Renal pelvis (tissue), 4 donors: ENCODE data around the gene HAUS7. TPM values are rescaled to one million over a fixed set of nuclear protein-coding genes. Genes with fewer than 3 reads are reported as not detected.
"Not testable (repeated sequence)": the region's sequence is repeated elsewhere in the genome, so short reads cannot be mapped to it uniquely, and the experiment has no call there.

ENCODE experiments used
- DNase-seq: peaks from one replicate; pipeline ENCODE4 v3.0.0-alpha.2; 2013
- polyA plus RNA-seq, 3 donors: library from polyadenylated mRNA; unstranded; fragments of 120-200 nt; gene quantifications; one replicate each; pipeline ENCODE4 v1.2.1, GENCODE V29; 2013; ENCODE audit not compliant: insufficient read length in 3 of 3

The HAUS7 gene
- polyA plus RNA-seq, 3 donors, result 28.2 to 35.2 (median 32.1) TPM

GRCh38 chrX:153412746-153413720 is 57.3 kb downstream of the HAUS7 start:
- DNase-seq, result no peak

GRCh38 chrX:153411988-153412574 is 58.3 kb downstream of the HAUS7 start:
- no peak for DNase-seq

- no peak for DNase-seq
Observed at GRCh38 chrX:153411255-153411987, 59.0 kb downstream of the HAUS7 start, which contains the start of gene ZFP92. ZFP92 (plus strand) TSS chrX:153411472; CDS start chrX:153418323, 6,851 bp downstream.

GRCh38 chrX:153410888-153411254 is 59.5 kb downstream of the HAUS7 start:
- no peak for DNase-seq

- DNase-seq, result no peak
Observed at GRCh38 chrX:153410373-153410772, 60.0 kb downstream of the HAUS7 start.

- no peak for DNase-seq
Observed at GRCh38 chrX:153409414-153410101, 60.8 kb downstream of the HAUS7 start.

GRCh38 chrX:153408871-153409351 is 61.5 kb downstream of the HAUS7 start:
- no peak for DNase-seq

- no peak for DNase-seq
Observed at GRCh38 chrX:153408221-153408721, 62.1 kb downstream of the HAUS7 start.

- no peak for DNase-seq
Observed at GRCh38 chrX:153407736-153408135, 62.6 kb downstream of the HAUS7 start.

- DNase-seq, result no peak
Observed at GRCh38 chrX:153406903-153407302, 63.5 kb downstream of the HAUS7 start.

GRCh38 chrX:153406011-153406410 is 64.4 kb downstream of the HAUS7 start:
- DNase-seq, result no peak

- no peak for DNase-seq
Observed at GRCh38 chrX:153405426-153405825, 65.0 kb downstream of the HAUS7 start.

- DNase-seq, result not testable (repeated sequence)
Observed at GRCh38 chrX:153404333-153404732, 66.0 kb downstream of the HAUS7 start.

- DNase-seq, result no peak
Observed at GRCh38 chrX:153401133-153401764, 69.1 kb downstream of the HAUS7 start, which contains the start of gene PNMA6E. PNMA6E (minus strand) TSS chrX:153401350; CDS start chrX:153398849, 2,501 bp downstream.

- DNase-seq, result no peak
Observed at GRCh38 chrX:153400146-153401132, 69.9 kb downstream of the HAUS7 start.

GRCh38 chrX:153398275-153398960 is 72.0 kb downstream of the HAUS7 start:
- no peak for DNase-seq
